Frontal cortex (tissue), 4 donors: ENCODE measurements around the gene STAT5A. TPM values are rescaled to one million over a fixed set of nuclear protein-coding genes. Genes with fewer than 3 reads are reported as not detected.
"Not testable (repeated sequence)": the region's sequence is repeated elsewhere in the genome, so short reads cannot be mapped to it uniquely, and the experiment has no call there.

Source experiments
- DNase-seq, 2 donors: peaks; one replicate each; pipeline ENCODE4 v3.0.0; 2012; ENCODE audit warnings: low spot score in 2 of 2
- FAIRE-seq: peaks from 2 replicates; lab custom pipeline; 2012; peaks lifted over from hg19 to GRCh38; lab: Jason Lieb, UNC
- total RNA-seq: library from RNA; depleted of rRNA; stranded (reverse); fragments of >200 nt; gene quantifications from one replicate; pipeline ENCODE4 v1.2.3, GENCODE V29; 2014
- donor health status: control.
- donor health status: control.
- donor health status: control.

STAT5A gene
- total RNA-seq: 1.6 TPM

DNA sequence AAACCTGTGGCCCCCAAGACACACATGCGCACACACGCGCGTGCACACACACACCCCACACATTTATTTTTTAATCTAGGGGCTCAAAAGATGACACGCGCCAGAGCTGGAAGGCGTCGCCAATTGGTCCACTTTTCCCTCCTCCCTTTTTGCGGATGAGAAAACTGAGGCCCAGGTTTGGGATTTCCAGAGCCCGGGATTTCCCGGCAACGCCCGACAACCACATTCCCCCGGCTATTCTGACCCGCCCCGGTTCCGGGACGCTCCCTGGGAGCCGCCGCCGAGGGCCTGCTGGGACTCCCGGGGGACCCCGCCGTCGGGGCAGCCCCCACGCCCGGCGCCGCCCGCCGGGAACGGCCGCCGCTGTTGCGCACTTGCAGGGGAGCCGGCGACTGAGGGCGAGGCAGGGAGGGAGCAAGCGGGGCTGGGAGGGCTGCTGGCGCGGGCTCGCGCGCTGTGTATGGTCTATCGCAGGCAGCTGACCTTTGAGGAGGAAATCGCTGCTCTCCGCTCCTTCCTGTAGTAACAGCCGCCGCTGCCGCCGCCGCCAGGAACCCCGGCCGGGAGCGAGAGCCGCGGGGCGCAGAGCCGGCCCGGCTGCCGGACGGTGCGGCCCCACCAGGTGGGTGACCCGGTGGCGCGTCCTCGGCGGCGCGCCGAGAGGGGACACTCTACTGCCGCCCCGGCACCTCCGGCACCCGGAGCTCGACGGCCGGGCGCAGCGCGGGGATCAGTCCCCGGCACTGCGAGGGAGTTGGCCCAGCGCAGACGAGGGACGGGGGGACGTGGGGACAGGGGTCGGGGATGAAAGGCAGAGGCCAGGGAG, at the start of gene STAT5A:
TSS of gene STAT5A (plus strand) at position 522 of the 826 bp plus-strand sequence. CDS start 914 bp downstream, outside the sequence.
- DNase-seq: peak; percentile 85 to 86
- no peak for FAIRE-seq

DNA sequence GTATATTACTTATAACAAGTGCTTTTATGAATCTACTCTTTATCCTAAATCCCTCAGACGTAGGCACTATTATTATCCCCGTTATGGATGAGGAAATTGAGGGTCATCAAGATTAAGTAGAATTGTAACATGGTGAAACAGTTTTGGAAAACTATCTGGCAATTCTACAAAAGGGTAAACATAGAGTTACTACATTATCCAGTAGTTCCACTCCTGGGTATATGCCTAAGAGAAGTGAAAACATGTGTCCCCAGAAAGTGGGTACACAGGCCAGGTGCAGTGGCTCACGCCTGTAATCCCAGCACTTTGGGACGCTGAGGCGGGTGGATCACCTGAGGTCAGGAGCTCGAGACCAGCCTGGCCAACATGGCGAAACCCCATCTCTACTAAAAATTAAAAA, 48.7 kb upstream of the STAT5A start:
- not testable (repeated sequence) for FAIRE-seq, DNase-seq

DNA sequence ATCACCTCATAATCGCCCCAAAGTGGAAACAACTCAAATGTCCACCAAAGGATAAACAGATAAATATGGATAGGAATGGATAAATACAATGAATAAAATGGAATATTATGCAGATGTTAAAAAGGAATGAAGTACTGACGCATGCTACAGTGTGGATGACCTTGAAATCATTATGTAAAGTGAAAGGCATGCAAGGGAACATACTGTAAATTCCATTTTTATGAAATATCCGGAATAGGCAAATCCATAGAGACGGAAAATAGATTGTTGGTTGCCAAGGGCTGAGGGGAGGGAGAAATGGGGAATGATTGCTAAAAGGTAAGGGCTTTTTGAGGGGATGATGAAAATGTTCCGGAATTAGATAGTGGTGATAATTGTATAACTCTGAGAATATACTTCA, 48.1 kb upstream of the STAT5A start:
- no peak for DNase-seq
- FAIRE-seq: no peak

DNA sequence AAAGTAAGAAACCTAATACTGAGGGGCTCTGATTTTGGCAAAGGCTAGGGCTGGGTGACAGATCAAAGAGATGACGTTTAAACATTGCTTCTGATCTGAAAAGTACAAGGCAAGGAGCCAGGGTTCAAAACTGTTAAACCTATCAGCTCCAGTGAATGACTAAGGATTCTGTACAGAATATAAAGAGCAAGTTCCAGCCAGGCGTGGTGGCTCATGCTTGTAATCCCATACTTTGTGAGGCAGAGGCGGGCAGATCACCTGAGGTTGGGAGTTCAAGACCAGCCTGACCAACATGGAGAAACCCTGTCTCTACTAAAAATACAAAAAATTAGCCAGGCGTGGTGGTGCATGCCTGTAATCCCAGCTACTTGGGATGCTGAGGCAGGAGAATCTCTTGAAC, 47.4 kb upstream of the STAT5A start:
- FAIRE-seq, DNase-seq: not testable (repeated sequence)

DNA sequence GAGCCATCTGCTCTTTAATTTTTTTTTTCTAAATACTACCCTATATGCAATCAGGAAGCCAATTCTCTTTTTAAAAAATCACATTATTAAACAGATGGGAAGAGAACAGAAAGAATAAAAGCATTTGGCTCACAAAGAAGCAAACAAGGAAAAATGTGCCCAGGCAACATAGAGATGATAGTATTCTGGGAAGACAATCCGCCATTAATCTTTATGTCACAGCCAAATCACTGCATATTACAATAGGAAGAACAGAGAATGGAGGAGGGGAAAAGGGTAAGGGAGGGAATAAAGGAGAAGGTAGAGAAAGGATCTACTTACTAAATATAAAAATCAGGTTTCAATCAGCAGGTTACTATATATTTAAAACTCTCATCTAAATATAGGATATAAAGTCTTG, 46.4 kb upstream of the STAT5A start:
- FAIRE-seq (no peak), DNase-seq (no peak)

DNA sequence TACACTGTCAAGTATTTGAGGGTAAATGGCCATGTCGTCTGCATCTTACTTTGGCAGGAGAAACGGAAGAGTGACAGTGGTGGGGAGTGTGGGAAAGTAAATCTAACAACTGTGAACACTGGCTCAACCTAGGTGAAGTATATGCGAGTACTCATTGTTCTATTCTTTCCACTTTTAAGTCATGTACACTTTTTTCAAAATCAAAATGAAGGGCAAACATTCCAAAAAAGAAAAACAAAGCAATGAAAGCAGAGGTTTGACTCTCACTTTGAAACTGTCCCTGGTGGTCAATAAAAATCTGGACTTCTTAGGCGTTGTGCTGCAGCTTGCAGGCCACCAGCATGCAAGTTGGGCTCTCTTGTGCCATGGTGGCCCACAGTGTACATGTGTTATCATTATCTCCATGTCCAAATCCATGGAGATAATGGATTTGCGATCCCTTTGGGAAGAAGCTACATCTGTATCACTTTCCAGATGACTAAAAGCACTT, 44.8 kb upstream of the STAT5A start:
- FAIRE-seq (no peak), DNase-seq (no peak)

DNA sequence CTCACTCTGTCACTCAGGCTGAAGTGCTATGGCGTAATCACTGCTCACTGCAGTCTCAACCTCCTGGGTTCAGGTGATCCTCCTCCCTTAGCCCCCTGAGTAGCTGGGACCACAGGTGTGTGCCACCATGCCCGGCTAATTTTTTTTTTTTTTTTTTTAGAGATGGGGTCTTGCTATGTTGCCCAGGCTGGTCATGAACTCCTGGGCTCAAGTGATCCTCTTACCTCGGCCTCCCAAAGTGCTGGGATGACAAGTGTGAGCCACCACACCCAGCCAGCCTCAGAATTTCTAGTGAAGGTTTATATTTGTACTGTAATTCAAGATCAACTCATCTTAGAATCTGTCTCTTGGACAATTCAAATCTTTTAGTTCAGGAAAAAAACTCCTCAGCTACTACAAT, 44.2 kb upstream of the STAT5A start:
- not testable (repeated sequence) for FAIRE-seq, DNase-seq

DNA sequence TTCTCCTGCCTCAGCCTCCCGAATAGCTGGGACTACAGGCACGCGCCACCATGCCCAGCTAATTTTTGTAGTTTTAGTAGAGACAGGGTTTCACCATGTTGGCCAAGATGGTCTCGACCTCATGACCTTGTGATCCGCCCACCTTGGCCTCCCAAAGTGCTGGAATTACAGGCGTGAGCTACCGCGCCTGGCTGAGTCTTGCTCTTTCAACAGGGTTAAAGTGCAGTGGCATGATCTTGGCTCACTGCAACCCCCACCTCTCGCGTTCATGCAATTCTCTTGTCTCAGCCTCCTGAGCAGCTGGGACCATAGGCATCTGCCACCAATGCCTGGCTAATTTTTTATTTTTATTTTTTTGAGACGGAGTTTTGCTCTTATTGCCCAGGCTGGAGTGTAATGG, 43.1 kb upstream of the STAT5A start:
- FAIRE-seq, DNase-seq: not testable (repeated sequence)

DNA sequence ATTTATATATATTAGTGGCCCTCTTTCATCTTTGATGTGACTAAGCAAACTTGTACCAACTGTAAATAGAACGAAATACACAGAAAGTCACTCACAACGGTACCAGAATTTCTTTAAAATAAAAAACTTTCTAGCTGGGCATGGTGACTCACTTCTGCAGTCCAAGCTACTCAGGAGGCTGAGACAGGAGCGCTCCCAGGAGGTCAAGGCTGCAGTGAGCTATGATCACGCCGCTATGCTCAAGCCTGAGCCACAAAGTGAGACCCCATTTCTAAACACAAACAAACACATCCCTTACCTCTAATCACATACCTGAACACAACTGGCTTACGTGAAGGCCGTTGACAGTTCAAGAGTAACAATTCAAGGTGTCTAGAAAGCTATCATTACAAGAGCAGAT, 41.8 kb upstream of the STAT5A start:
- FAIRE-seq: no peak
- DNase-seq: no peak

DNA sequence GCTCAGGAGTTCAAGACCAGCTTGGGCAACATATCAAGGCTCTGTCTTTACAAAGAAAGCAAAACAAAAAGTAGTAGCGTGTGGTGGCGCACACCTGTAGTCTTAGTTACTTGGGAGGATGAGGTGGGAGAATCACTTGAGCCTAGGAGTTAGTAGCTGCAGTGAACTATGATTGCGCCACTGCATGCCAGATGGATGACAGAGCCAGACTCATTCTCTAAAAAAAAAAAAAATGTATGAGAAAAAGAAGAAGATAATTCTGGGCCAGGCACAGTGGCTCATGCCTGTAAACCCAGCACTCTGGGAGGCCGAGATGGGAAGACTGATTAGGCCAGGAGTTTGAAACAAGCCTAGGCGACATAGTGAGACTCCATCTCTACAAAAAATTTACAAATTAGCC, 40.6 kb upstream of the STAT5A start:
- DNase-seq (no peak), FAIRE-seq (no peak)

DNA sequence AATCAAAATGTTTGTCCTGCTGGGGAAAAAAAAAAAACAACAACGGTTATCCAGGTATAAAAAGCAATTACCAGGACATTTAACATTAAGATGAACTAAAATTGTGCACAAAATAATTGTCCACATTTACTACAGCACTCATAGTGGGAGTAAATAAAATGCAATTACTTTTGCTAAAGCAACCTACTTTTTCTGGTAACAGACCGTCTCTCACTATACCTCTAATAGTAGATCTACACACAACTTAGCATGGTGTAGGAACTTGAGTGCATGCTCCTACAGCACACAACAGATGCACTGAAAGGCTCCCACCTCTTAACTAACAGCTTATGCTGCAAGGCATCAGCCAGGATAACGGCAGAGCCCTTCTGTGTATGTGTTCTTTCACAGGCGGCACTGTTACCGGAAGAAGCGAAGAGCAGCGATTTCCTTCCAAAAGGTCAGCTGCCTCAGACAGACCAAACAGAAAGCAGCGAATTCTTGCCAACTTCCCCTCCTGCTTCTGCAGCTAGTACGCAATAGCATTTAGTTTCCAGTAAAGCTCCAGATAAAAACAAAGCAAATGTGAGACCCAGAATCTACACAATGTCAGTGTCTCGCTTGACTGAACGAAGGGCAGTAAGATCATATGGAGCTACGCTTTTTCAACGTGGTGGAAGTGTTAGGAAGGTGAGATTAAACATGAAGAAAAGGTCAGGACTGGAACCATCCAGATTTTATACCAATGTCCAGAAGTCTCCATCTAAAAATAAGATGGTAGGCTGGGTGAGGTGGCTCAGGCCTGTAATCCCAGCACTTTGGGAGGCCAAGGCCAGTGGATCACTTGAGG, 39.7 kb upstream of the STAT5A start:
- DNase-seq: peak; percentile 49 to 68
- no peak for FAIRE-seq

DNA sequence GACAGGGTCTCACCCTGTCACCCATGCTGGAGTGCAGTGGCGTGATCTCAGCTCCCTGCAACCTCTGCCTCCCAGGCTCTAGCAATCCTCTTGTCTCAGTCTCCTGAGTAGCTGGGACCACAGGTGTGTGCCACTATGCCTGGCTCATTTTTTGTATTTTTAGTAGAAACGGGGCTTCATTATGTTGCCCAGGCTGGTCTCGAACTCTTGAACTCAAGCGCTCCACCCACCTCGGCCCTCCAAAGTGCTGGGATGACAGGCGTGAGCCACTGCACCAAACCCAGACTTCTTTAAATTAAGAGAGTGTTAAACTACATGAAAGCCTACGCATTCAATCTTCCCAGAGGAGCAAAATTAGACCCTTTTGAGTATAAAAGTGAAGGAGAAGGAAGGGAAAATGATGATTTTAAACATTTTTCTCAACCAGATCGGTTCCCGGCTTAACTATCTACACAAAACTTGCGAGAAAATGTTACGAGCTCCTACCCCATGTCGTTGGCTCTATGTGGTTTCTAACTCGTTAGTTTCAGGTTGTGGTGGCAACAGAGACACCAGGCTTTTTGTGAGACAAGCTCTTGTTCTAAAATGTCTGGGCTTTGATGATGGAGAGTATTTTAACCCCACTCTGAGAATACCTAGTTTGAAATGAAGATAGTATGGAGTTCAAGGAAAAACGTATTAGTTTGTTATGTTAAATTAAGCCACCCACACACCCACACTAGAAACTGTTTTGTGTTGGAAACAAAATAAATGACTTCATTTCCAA, 38.4 kb upstream of the STAT5A start:
- DNase-seq (no peak), FAIRE-seq (no peak)

DNA sequence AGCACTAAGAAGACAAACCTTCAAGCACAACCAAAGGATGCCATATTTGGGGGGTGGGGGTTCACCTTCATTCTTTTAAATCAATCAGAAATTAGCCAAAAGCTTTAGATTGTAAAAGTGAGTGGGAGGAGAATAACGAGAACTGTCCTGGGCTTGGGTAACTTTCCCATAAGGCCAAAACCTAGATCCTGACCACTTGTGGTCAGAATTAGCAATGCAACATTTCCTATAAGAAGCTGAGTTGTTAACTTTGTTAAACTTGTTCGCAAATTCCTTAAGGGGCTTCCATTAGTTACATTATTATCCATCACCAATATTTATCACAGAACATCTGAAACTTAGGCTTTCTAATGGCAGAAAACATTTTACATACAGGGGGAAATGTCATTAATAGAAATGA, 37.2 kb upstream of the STAT5A start:
- DNase-seq (no peak), FAIRE-seq (no peak)

DNA sequence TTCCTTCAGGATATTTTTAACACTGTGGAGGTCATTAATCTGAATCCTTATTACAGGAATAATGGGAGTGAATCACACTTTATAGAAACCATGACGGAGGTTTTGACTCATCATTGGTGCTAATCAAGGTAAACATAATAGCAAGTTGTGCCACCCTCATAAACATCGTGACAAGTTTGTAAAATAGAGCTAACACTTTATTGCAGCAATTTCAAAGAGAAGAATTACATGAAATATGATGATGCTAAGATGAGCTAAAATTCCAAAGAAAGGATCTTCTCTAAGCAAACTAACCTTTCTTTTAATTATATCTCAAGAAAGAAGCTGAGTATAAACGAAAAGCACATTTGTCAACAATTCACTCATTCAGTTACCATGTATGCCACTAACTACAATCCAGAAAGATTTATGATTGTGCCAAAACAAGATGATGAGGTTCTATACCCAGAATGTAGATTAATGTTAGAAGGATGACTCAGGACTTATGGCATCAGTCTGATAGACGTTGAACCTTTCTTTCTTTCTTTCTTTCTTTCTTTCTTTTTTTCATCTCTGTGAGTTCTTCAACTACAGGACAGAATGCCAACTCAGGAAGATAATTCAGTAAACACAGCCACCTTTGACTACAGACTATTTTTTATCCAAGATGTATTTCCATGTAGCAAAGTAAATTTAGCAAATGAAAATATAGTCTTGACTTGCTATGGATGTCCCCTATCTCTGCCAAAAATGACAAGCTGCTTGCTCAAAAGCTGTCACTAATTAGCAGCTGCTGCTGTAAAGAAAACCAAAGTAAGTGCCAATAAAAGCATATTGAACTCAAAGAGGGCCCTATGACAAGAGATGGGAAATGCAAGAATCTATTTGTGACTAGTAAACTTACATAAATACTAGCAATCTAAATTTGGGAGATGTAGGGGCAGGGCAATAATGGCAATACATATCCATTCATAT, 35.4 kb upstream of the STAT5A start:
- FAIRE-seq (no peak), DNase-seq (no peak)

DNA sequence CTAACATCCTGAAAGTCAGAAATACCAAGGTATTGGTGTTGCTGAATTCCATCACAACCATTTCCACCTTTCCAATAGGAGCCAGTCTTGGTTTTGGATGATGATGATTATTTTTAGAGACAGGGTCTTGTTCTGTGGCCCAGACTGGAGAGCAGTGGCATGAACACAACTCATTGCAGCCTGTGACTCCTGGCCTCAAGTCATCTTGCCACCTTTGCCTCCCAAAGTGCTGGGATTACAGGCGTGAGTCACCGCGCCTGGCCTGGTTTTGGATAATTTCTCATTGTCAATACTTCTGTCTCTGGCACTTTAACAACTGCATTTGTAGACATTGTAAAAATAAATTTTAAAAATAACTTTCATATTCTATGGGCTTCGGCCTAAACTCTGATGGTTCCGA, 34.7 kb upstream of the STAT5A start:
- DNase-seq (no peak), FAIRE-seq (no peak)

DNA sequence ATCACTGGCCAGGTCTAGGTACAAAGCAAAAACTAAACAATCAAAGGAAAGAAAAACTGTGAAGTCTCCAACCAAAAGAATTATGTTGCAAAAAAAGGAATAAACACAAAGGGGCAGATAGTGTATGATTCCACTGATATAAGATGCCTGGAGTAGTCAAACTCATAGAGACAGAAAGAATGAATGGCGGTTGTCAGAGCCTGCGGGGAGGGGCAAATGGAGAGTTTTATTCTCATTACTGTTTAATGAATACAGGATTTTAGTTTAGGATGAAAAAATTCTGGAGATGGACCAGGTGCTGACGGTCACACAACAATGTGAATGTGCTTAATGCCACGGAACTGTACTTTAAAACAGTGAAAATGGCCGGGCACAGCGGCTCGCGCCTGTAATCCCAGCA, 32.9 kb upstream of the STAT5A start:
- DNase-seq (no peak), FAIRE-seq (no peak)

DNA sequence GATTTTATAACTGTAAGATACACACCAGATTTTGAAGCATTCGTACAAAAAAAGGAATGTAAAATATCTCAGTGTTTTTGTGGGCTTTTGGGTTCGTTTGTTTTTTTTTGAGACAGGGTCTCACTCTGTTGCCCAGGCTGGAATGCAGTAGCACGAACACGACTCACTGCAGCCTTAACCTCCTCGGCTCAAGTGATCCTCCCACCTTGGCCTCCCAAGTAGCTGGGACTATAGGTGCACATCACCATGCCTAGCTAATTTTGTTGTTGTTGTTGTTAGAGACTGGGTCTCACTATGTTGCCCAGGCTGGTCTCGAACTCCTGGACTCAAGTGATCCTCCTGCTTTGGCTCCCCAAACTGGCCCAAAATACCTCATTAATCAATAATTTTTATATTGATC, 28.0 kb upstream of the STAT5A start:
- DNase-seq (no peak), FAIRE-seq (no peak)

DNA sequence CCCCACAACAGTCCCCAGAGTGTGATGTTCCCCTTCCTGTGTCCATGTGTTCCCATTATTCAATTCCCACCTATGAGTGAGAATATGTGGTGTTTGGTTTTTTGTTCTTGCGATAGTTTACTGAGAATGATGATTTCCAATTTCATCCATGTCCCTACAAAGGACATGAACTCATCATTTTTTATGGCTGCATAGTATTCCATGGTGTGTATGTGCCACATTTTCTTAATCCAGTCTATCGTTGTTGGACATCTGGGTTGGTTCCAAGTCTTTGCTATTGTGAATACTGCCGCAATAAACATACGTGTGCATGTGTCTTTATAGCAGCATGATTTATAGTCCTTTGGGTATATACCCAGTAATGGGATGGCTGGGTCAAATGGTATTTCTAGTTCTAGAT, 23.9 kb upstream of the STAT5A start:
- DNase-seq, FAIRE-seq: not testable (repeated sequence)

DNA sequence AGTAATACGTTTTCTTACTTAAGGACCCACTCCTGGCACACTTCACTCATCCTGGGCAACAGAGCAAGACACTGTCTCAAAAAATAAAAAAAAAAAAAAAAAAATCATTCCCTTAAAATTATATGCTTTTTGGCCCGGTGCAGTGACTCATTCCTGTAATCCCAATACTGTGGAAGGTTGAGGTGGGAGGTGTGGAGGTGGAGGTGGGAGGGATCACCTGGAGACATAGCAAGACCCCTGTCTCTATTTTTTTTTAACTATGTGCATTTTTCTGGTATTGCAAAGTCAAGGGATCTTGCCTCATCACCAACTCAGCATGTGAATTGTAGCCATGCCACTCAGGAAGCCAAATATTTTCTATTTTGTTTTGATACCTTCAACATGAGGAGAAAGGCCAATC, 21.8 kb upstream of the STAT5A start:
- FAIRE-seq: no peak
- DNase-seq: no peak
